HG02759 (cell line): ENCODE measurements around the gene RASSF8.

Source experiments
- ATAC-seq: cut with Tn5 transposase; IDR thresholded peaks from one replicate; pipeline ENCODE4 v1.9.1; 2021; ENCODE audit warnings: mild to moderate bottlenecking, moderate library complexity; ENCODE audit not compliant: unreplicated experiment

The RASSF8 gene, protein sequence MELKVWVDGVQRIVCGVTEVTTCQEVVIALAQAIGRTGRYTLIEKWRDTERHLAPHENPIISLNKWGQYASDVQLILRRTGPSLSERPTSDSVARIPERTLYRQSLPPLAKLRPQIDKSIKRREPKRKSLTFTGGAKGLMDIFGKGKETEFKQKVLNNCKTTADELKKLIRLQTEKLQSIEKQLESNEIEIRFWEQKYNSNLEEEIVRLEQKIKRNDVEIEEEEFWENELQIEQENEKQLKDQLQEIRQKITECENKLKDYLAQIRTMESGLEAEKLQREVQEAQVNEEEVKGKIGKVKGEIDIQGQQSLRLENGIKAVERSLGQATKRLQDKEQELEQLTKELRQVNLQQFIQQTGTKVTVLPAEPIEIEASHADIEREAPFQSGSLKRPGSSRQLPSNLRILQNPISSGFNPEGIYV

GRCh38 chr12:25958428-25959070, at the start of gene RASSF8:
Gene RASSF8, plus strand, starts transcription at chr12:25958682. Its CDS starts 96,662 bp downstream, at chr12:26055344.
- ATAC-seq: peak; percentile 89

DNA sequence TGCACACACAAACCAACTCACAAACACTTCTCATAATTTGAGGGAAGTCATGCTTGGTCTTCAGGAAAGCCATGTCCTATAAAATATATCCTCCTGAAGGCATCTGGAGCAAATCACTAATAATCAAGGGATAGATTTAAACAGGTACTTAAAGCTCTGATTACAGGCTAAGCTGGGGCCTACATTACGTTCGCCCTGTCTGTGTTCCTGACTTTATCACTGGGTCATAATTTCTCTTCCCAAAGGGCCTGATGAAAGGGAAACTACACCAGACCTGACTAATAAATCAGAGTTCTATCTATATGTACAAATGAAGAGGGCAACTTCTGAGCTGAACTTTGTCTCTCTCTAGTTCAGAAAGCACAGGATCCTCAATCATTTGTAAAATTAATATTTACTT, 43.9 kb upstream of the RASSF8 start:
- no peak for ATAC-seq

GRCh38 chr12:25924491-25925001, 33.9 kb upstream of the RASSF8 start:
- ATAC-seq: no peak

DNA sequence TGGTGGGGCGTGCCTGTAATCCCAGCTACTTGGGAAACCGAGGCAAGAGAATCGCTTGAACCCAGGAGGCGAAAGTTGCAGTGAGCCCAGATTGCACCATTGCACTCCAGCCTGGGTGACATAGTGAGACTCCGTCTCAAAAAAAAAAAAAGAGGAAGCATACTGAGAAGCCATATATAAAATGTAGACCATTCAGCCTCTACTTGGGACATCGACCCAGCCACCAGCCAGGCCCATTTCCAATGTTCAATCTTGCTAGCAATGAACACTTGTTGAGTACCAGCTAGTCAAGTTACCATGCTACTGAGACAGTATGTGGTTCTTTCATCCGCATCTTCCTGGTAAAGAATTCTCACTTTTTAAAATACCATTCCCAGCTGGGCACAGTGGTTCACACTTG, 33.4 kb upstream of the RASSF8 start:
- no peak for ATAC-seq

- ATAC-seq: no peak
Observed at GRCh38 chr12:25926536-25926935, 31.9 kb upstream of the RASSF8 start.

GRCh38 chr12:25929142-25929541, 29.3 kb upstream of the RASSF8 start:
- ATAC-seq: no peak

DNA sequence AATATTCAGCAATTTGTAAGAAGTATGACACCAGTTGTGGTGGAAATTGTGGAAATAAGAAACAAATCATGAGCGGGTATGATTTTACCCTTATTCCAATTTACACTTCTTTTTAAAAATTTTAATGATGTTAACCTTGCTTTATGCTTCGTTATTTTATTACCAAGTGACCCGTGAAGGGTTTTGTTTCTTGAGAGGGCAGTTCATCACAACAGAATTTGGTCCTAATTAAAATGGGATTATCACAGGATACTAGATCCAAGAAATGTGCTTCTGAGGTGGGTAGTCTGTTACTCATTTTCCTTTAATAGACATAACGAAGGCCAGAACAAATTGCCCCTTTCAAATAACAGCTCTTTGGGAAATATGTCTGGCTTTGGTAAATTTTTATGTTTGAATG, 25.5 kb upstream of the RASSF8 start:
- no peak for ATAC-seq

DNA sequence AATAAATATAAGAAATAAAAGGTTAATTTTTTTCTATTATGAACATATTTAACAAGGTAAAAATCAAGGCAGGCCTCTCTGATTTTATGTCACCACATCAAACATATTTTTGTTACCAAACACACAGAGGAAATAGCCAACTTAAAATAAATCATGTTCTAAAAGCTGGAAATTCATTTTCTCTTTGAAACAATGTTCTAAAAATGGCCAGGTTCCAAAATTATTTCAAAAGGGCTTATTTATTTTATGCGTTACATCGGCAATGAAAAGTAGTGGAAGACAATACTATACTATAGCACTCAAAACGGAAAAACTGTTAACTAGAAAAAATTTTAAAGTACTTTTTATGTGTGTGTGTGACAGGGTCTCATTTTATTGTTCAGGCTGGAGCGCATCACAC, 24.0 kb upstream of the RASSF8 start:
- ATAC-seq: no peak

- no peak for ATAC-seq
Observed at GRCh38 chr12:25935355-25936144, 22.9 kb upstream of the RASSF8 start.

DNA sequence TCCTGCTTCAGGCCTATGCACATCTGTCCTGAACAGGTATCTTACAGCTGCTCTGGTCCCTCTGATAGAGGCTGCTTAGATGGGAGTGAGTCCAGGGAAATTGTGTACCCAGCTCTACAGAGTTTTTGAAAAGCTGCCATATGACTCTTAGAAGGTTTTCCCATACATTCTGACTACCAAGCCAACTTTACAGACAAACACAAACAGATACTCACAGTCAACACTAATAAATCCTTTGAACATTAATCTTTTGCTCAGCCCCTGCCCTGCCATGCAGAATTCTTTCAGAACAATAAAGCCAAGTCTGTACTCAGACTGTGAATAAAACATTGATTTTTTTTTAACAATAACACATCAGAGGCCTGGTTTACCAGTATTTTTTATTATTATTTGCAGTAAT, 21.4 kb upstream of the RASSF8 start:
- ATAC-seq: no peak

DNA sequence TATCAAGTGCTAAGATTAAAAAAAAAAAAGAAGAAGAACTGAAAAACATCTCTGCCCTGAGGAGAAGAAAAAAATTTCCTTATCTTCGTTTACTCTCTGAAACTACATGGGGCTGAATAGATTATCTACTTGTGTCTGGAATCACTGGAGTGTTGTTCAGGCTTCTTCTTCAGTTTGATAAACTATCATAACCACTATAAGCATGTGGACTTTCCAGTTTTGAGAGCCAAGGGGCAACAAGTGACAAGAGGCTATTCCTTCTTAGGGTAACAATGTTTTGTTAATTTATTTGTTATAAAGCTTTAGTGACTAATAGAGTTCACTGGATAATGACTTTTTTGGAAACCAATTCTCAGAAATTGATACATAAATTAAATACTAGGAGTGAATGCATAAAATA, 19.9 kb upstream of the RASSF8 start:
- ATAC-seq: no peak

- no peak for ATAC-seq
Observed at GRCh38 chr12:25939606-25940005, 18.9 kb upstream of the RASSF8 start.

DNA sequence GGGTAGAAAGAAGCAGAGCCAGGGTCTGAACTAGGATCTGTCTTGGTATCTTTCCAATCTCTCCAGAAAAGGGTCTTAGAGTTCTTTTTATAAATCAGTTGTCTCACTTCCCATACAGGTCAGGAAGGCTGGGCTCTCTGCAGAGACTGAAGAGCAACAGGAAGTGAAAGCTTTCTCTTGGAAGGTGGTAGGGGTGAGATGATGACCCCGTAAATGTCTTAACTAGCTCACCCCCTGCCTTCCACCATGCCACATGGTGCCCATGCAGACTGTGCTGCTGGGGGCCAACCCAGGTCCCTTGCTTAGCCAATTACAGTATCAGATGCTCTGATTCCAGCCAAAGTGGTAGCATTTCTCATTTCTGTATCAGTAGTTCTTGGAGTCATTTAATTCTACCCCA, 17.6 kb upstream of the RASSF8 start:
- no peak for ATAC-seq

DNA sequence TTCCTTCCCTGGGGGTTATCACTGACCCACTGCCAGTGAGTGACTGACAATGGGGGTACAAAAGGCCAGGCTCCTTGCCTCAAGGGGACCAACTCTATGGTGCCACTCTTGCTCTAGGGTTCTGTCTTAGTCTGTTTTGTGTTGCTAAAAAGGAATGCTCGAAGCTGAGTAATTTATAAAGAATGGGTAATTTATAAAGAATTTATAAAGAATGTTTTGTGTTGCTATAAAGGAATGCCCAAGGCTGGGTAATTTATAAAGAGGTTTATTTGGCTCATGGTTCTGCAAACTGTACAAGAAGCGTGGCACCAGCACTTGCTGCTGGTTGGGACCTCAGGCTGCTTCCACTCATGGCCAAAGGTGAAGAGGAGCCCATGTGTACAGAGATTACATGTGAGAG, 15.8 kb upstream of the RASSF8 start:
- no peak for ATAC-seq

DNA sequence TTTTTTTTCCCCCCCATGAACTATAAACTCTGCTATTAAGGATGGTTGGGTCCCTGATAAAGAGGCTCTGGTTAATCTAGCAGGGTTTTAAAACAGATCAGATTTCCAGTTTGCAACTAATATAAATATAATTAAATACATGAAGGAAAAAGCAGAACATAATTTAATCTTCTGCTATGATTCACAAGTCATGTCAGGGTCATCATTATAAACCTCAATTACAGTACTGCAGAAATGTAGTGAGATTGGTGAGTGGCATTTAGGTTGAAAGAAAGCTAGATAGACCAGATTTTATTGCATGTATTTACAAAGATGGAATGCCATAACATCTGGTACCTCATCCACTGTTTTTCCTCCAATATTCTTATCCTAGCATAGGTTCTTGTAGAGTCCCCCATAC, 14.5 kb upstream of the RASSF8 start:
- ATAC-seq: no peak

GRCh38 chr12:25949343-25949742, 9.1 kb upstream of the RASSF8 start:
- ATAC-seq: no peak

DNA sequence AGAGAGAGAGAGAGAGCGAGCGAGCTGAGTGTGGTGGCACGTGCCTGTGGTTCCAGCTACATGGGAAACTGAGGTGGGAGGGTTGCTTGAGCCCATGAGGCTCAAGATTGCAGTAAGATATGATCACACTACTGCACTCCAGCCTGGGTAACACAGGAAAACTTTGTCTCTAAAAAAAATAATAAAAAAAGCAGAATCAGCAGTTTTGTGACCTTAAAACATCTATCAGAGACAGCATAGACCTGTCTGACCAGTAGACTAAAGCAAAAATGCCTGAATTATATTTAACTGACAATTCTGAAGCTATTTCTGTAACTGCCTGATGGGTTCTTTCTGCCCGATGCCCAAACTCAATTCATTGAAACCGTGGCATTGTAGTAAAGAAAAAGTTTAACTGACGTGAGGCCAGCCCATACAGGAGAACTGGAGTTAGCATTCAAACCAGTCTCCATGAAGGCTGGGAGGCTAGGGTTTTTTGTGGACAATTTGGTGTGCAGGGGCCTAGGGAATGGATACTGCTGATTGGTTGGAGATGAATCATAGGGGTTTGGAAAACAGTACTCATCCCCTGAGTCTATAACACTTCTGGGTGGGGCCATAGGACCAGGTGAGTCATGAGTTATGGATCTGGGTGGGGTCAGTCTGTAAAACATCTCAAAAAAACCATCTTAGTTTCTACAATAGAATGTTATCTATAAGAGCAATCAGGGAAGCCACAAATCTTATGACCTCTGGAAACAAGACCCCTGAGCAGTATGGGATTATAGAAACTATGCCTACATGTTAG, 8.0 kb upstream of the RASSF8 start:
- ATAC-seq: no peak

DNA sequence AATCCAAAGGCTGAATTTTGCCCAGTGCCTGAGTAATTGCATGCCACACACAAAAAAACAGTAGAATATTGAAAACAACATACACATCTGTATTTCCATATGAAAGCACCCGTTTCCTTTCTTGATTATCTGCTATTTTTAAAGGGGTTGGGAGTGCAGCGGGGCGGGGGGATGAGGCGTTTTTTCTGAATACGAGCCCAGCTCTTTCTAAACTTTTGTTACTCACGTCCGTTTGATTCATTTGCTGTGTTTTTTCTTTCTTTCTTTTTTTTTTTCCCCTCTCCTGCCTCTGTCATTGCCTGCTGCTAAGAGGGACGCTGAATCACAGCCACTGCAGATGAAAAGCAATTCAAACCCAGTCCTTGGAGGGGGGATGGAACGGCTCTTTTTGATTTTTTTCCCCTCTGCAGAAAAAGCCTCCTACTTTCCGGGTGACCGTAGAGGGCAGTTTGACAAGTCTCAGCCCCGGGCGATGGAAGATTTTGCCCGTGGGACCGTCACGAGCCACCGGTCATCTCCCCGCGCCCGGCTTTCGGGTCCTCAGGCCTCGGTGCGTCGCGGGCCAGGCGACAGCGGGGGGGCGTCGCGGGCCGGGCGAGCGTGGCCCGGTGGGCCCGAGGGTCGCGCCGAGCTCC, 572 bp upstream of the RASSF8 start:
- ATAC-seq: peak; percentile 0

GRCh38 chr12:25959071-25959961, 834 bp downstream of the RASSF8 start:
- ATAC-seq: peak; percentile 48
